HCT116 (cell line): ENCODE measurements around the gene ARNT2. TPM values are rescaled to one million over a fixed set of nuclear protein-coding genes. Genes with fewer than 3 reads are reported as not detected.

Experiments
- ATAC-seq: fragments of 200-7000 bp; cut with Tn5 transposase; 2 replicates; pipeline ENCODE4 v1.9.1; 2020; ENCODE audit warnings: mild to moderate bottlenecking, moderate library complexity
- BruUV-seq: library from RNA; stranded (reverse); fragments of 400-500 nt; replicated peaks from 2 replicates; lab custom pipeline; 2021; lab: Mats Ljungman, UMichigan
- CTCF ChIA-PET: fragments of 300-600 bp; sonication (Branson Sonifier 250); formaldehyde crosslinking; loops from one replicate; lab custom pipeline; 2021; ENCODE audit warnings: antibody characterized with exemption; lab: Charles Lee
- POLR2A ChIA-PET: fragments of 300-600, 350-600 bp; sonication (Branson Sonifier 250); formaldehyde crosslinking; loops from one replicate; lab custom pipeline; 2021; ENCODE audit warnings: antibody characterized with exemption; lab: Charles Lee
- RAD21 ChIA-PET, 2 experiments: fragments of 300-600 bp; sonication (Branson Sonifier 250); formaldehyde crosslinking; loops; one replicate each; lab custom pipeline; 2023; ENCODE audit warnings: low total read pairs in 2 of 2; ENCODE audit not compliant: uncharacterized antibody in 2 of 2, unreplicated experiment in 2 of 2, low non-redundant PET in 1 of 2; lab: Charles Lee
- DNase-seq: peaks from one replicate; pipeline ENCODE4 v3.0.0-alpha.2; 2010; ENCODE audit warnings: low read depth, low spot score
- H2AFZ ChIP-seq: fragments of 200-600 bp; shearing (Covaris generic), sonication (generic); 2 replicates; pipeline ENCODE4 v1.6.1; 2017; ENCODE audit warnings: low read depth, mixed run types, mixed read lengths, antibody characterized with exemption, low read length; ENCODE audit not compliant: poor library complexity, severe bottlenecking
- H3K27ac ChIP-seq: 2 replicates; pipeline ENCODE4 v1.5.1; 2012; ENCODE audit warnings: low read depth, low read length
- H3K27me3 ChIP-seq: fragments of 200-600 bp; sonication (generic); 2 replicates; pipeline ENCODE4 v1.6.1; 2016; ENCODE audit warnings: mixed run types, low read length, mixed read lengths; ENCODE audit not compliant: insufficient read depth
- H3K36me3 ChIP-seq, 2 experiments: fragments of 200-500 bp in 1 of 2; fragments of 200-600 bp in 1 of 2; sonication (Bioruptor generic) in 1 of 2; sonication (generic) in 1 of 2; 2 replicates each; pipeline versions ENCODE4 v1.5.1 to v1.6.1; 2014 to 2016; ENCODE audit warnings: low read length in 2 of 2, inconsistent platforms in 1 of 2, mixed read lengths in 1 of 2, mixed run types in 1 of 2; ENCODE audit not compliant: insufficient read depth in 2 of 2, control insufficient read depth in 1 of 2
- H3K4me1 ChIP-seq, 2 experiments: fragments of 200-600 bp in 1 of 2; sonication (generic) in 1 of 2; 2 replicates each; pipeline versions ENCODE4 v1.5.1 to v1.6.1; 2012 to 2017; ENCODE audit warnings: low read length in 2 of 2, inconsistent platforms in 1 of 2, mild to moderate bottlenecking in 1 of 2, mixed read lengths in 1 of 2, mixed run types in 1 of 2, moderate library complexity in 1 of 2; ENCODE audit not compliant: insufficient read depth in 2 of 2, control insufficient read depth in 1 of 2
- H3K4me2 ChIP-seq: fragments of 200-600 bp; sonication (generic); 2 replicates; pipeline ENCODE4 v1.6.1; 2017; ENCODE audit warnings: mixed run types, low read length, mixed read lengths
- H3K4me3 ChIP-seq, 2 experiments: fragments of 200-600 bp in 1 of 2; sonication (generic) in 1 of 2; replicated peaks in 1 of 2; 2 replicates each; pipeline ENCODE4 v1.5.1; 2011 to 2016; ENCODE audit warnings: low read length in 2 of 2, control low read depth in 1 of 2, low read depth in 1 of 2, mild to moderate bottlenecking in 1 of 2, mixed read lengths in 1 of 2, mixed run types in 1 of 2
- H3K79me2 ChIP-seq: fragments of 200-600 bp; sonication (generic); 2 replicates; pipeline ENCODE4 v1.6.1; 2017; ENCODE audit warnings: mild to moderate bottlenecking, mixed run types, low read length, moderate library complexity, mixed read lengths; ENCODE audit not compliant: insufficient read depth
- H3K9ac ChIP-seq: fragments of 200-600 bp; sonication (generic); 2 replicates; pipeline ENCODE4 v1.6.1; 2016; ENCODE audit warnings: low read length, mixed read lengths
- H3K9me2 ChIP-seq: fragments of 200-600 bp; sonication (generic), shearing (Covaris generic); 2 replicates; pipeline ENCODE4 v1.6.1; 2017; ENCODE audit warnings: mixed run types, mild to moderate bottlenecking, moderate library complexity; ENCODE audit not compliant: insufficient read depth
- H3K9me3 ChIP-seq, 2 experiments: fragments of 200-500 bp in 1 of 2; fragments of 200-600 bp in 1 of 2; sonication (Bioruptor generic) in 1 of 2; sonication (generic) in 1 of 2; 2 replicates each; pipeline ENCODE4 v1.6.1; 2014 to 2017; ENCODE audit warnings: low read length in 2 of 2, mixed read lengths in 2 of 2, inconsistent platforms in 1 of 2, low read depth in 1 of 2, mild to moderate bottlenecking in 1 of 2, mixed run types in 1 of 2, moderate library complexity in 1 of 2; ENCODE audit not compliant: control insufficient read depth in 1 of 2, insufficient read depth in 1 of 2
- H4K20me1 ChIP-seq: fragments of 200-600 bp; sonication (generic), shearing (Covaris generic); 2 replicates; pipeline ENCODE4 v1.6.1; 2017; ENCODE audit warnings: mixed run types, mild to moderate bottlenecking, moderate library complexity; ENCODE audit not compliant: insufficient read depth
- EGR1 ChIP-seq: IDR thresholded peaks from 2 replicates; pipeline ENCODE4 v1.6.1; 2012; ENCODE audit warnings: low read depth
- ELF1 ChIP-seq: IDR thresholded peaks from 2 replicates; pipeline ENCODE4 v1.6.1; 2012; ENCODE audit warnings: low read depth, borderline replicate concordance
- EZH2phosphoT487 ChIP-seq: fragments of 200-600 bp; IDR thresholded peaks from 2 replicates; pipeline ENCODE4 v1.6.1; 2018; ENCODE audit warnings: antibody characterized with exemption, borderline replicate concordance
- FOSL1 ChIP-seq: IDR thresholded peaks from 2 replicates; pipeline ENCODE4 v1.6.1; 2012; ENCODE audit warnings: low read depth
- JUND ChIP-seq: IDR thresholded peaks from 2 replicates; pipeline ENCODE4 v1.6.1; 2012
- POLR2A ChIP-seq: IDR thresholded peaks from 2 replicates; pipeline ENCODE4 v1.7.0; 2011; ENCODE audit warnings: borderline replicate concordance; ENCODE audit not compliant: insufficient read depth, insufficient read length; ENCODE audit errors: extremely low read depth
- POLR2AphosphoS5 ChIP-seq: IDR thresholded peaks from 2 replicates; pipeline ENCODE4 v1.6.1; 2011; ENCODE audit warnings: mild to moderate bottlenecking, low read depth, low read length, moderate library complexity
- RAD21 ChIP-seq: IDR thresholded peaks from 2 replicates; pipeline ENCODE4 v1.6.1; 2012; ENCODE audit warnings: low read depth, mild to moderate bottlenecking
- SIN3A ChIP-seq: IDR thresholded peaks from 2 replicates; pipeline ENCODE4 v1.6.1; 2012; ENCODE audit warnings: low read depth
- SP1 ChIP-seq: IDR thresholded peaks from 2 replicates; pipeline ENCODE4 v1.6.1; 2012; ENCODE audit warnings: low read depth
- SRF ChIP-seq: IDR thresholded peaks from 2 replicates; pipeline ENCODE4 v1.6.1; 2012; ENCODE audit warnings: low read depth
- TCF7L2 ChIP-seq: IDR thresholded peaks from 2 replicates; pipeline ENCODE4 v1.7.0; 2011; ENCODE audit warnings: borderline replicate concordance, inconsistent platforms; ENCODE audit not compliant: insufficient read depth, insufficient read length; ENCODE audit errors: extremely low read depth
- YY1 ChIP-seq: IDR thresholded peaks from 2 replicates; pipeline ENCODE4 v1.6.1; 2011; ENCODE audit warnings: low read length, low read depth, moderate library complexity, mild to moderate bottlenecking; ENCODE audit not compliant: insufficient replicate concordance; ENCODE audit errors: extremely low read depth
- ZFX ChIP-seq: fragments of 450-650 bp; IDR thresholded peaks from 2 replicates; pipeline ENCODE4 v1.6.1; 2017
- ZNF274 ChIP-seq: fragments of 200-500 bp; sonication (Bioruptor generic); IDR thresholded peaks from 2 replicates; pipeline ENCODE4 v1.6.1; 2014; ENCODE audit warnings: mild to moderate bottlenecking, low read depth, low read length, inconsistent platforms
- intact Hi-C: fragments of 100-400 bp; cut with micrococcal nuclease; formaldehyde crosslinking; loops from 2 replicates; pipeline ENCODE4 v1.10.0; 2022
- total RNA-seq: library from RNA; stranded (reverse); gene quantifications from one replicate; pipeline ENCODE4 v1.2.1, GENCODE V29; 2021; ENCODE audit not compliant: unreplicated experiment
- TF ChIP-seq, protein P1 (sequence below): IDR thresholded peaks from 2 replicates; pipeline ENCODE4 v1.6.1; 2012
- TF ChIP-seq, protein P2 (sequence below), 3 experiments: fragments of 200-600 bp in 1 of 3; sonication (generic) in 1 of 3; IDR thresholded peaks in 2 of 3; conservative IDR thresholded peaks in 1 of 3; 2 replicates each; pipeline ENCODE4 v1.5.1; 2012 to 2017; ENCODE audit warnings: low read depth in 2 of 3, low read length in 2 of 3, antibody characterized with exemption in 1 of 3, borderline replicate concordance in 1 of 3, control low read depth in 1 of 3, mild to moderate bottlenecking in 1 of 3, mixed read lengths in 1 of 3, mixed run types in 1 of 3, moderate library complexity in 1 of 3; ENCODE audit not compliant: insufficient read depth in 1 of 3
- TF ChIP-seq, protein P3 (sequence below): IDR thresholded peaks from 2 replicates; pipeline ENCODE4 v1.6.1; 2011; ENCODE audit warnings: mild to moderate bottlenecking, low read length, moderate library complexity; ENCODE audit not compliant: insufficient replicate concordance; ENCODE audit errors: extremely low read depth
- TF ChIP-seq, protein P4 (sequence below): IDR thresholded peaks from 2 replicates; pipeline ENCODE4 v1.6.1; 2012; ENCODE audit warnings: low read depth
- TF ChIP-seq, protein P5 (sequence below): IDR thresholded peaks from 2 replicates; pipeline ENCODE4 v1.6.1; 2012

The ARNT2 gene
- total RNA-seq, 1 experiment from 2014 or later: 3.0 TPM

DNA sequence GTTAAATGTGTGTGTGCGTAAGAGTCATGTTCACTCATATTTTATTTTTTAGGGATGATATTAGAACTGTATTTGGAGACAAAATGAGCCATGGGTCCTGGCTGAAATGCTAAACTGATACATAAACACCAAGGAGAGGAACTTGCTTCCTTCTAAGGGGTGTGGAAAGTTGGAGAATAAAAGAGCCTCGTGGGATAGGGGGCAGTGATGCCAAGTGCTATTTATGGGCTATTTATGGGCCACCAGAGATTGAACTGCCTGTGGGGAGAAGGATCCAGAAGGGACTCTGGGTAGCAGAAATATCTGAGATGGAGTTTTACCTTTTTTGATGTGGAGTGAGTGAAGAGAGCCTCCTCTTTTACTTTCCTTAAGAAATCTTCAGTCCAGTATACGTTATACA is 1.8 kb upstream of the ARNT2 start:
- no peak for DNase-seq
- H3K27me3 ChIP-seq: peaks cover 6% of the 10 kb centered on the region; the same call in 1 of the 2 replicates
- H4K20me1 ChIP-seq: no peaks in the 10 kb centered on the region
- ATAC-seq: no peak
- no peak overlapping the region for H2AFZ ChIP-seq
- ChIA-PET POLR2A (no interaction called here), RAD21 (no interaction called here), CTCF (no interaction called here)
- no peak overlapping the region for H3K27ac ChIP-seq
- H3K9ac ChIP-seq: no peak overlapping the region
- H3K79me2 ChIP-seq: no peaks in the 10 kb centered on the region
- no peaks in the 10 kb centered on the region for H3K36me3 ChIP-seq
- no peaks in the 10 kb centered on the region for H3K9me2 ChIP-seq
- TF ChIP-seq, protein P1, sequence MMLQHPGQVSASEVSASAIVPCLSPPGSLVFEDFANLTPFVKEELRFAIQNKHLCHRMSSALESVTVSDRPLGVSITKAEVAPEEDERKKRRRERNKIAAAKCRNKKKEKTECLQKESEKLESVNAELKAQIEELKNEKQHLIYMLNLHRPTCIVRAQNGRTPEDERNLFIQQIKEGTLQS: no peak
- TF ChIP-seq POLR2AphosphoS5: no peak
- TF ChIP-seq ELF1: no peak
- no peak for TF ChIP-seq YY1
- no peak for TF ChIP-seq POLR2A
- TF ChIP-seq RAD21: no peak
- TF ChIP-seq FOSL1: no peak
- TF ChIP-seq, protein P2, sequence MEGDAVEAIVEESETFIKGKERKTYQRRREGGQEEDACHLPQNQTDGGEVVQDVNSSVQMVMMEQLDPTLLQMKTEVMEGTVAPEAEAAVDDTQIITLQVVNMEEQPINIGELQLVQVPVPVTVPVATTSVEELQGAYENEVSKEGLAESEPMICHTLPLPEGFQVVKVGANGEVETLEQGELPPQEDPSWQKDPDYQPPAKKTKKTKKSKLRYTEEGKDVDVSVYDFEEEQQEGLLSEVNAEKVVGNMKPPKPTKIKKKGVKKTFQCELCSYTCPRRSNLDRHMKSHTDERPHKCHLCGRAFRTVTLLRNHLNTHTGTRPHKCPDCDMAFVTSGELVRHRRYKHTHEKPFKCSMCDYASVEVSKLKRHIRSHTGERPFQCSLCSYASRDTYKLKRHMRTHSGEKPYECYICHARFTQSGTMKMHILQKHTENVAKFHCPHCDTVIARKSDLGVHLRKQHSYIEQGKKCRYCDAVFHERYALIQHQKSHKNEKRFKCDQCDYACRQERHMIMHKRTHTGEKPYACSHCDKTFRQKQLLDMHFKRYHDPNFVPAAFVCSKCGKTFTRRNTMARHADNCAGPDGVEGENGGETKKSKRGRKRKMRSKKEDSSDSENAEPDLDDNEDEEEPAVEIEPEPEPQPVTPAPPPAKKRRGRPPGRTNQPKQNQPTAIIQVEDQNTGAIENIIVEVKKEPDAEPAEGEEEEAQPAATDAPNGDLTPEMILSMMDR (IDR thresholded peaks at IDR 0.05 in 2 of 3, conservative IDR thresholded peaks at IDR 0.05 in 1 of 3; ENCODE audit: borderline replicate concordance in 1 of 3, insufficient read depth in 1 of 3, low read depth in 2 of 3, low read length in 2 of 3): no peak
- TF ChIP-seq EGR1: no peak
- no peak for TF ChIP-seq ZFX
- TF ChIP-seq EZH2phosphoT487: no peak
- TF ChIP-seq, protein P3, sequence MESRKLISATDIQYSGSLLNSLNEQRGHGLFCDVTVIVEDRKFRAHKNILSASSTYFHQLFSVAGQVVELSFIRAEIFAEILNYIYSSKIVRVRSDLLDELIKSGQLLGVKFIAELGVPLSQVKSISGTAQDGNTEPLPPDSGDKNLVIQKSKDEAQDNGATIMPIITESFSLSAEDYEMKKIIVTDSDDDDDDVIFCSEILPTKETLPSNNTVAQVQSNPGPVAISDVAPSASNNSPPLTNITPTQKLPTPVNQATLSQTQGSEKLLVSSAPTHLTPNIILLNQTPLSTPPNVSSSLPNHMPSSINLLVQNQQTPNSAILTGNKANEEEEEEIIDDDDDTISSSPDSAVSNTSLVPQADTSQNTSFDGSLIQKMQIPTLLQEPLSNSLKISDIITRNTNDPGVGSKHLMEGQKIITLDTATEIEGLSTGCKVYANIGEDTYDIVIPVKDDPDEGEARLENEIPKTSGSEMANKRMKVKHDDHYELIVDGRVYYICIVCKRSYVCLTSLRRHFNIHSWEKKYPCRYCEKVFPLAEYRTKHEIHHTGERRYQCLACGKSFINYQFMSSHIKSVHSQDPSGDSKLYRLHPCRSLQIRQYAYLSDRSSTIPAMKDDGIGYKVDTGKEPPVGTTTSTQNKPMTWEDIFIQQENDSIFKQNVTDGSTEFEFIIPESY: no peak
- no peak for TF ChIP-seq SIN3A
- no peak for TF ChIP-seq SRF
- TF ChIP-seq TCF7L2: no peak
- TF ChIP-seq JUND: no peak
- TF ChIP-seq ZNF274: no peak
- TF ChIP-seq, protein P4, sequence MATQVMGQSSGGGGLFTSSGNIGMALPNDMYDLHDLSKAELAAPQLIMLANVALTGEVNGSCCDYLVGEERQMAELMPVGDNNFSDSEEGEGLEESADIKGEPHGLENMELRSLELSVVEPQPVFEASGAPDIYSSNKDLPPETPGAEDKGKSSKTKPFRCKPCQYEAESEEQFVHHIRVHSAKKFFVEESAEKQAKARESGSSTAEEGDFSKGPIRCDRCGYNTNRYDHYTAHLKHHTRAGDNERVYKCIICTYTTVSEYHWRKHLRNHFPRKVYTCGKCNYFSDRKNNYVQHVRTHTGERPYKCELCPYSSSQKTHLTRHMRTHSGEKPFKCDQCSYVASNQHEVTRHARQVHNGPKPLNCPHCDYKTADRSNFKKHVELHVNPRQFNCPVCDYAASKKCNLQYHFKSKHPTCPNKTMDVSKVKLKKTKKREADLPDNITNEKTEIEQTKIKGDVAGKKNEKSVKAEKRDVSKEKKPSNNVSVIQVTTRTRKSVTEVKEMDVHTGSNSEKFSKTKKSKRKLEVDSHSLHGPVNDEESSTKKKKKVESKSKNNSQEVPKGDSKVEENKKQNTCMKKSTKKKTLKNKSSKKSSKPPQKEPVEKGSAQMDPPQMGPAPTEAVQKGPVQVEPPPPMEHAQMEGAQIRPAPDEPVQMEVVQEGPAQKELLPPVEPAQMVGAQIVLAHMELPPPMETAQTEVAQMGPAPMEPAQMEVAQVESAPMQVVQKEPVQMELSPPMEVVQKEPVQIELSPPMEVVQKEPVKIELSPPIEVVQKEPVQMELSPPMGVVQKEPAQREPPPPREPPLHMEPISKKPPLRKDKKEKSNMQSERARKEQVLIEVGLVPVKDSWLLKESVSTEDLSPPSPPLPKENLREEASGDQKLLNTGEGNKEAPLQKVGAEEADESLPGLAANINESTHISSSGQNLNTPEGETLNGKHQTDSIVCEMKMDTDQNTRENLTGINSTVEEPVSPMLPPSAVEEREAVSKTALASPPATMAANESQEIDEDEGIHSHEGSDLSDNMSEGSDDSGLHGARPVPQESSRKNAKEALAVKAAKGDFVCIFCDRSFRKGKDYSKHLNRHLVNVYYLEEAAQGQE: no peak
- TF ChIP-seq SP1: no peak
- TF ChIP-seq, protein P5, sequence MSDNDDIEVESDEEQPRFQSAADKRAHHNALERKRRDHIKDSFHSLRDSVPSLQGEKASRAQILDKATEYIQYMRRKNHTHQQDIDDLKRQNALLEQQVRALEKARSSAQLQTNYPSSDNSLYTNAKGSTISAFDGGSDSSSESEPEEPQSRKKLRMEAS: no peak
- BruUV-seq: no TSS peak
- no peak overlapping the region for H3K4me3 ChIP-seq
- no peak overlapping the region for H3K4me2 ChIP-seq
- H3K4me1 ChIP-seq: peaks cover 0 to 5% of the 10 kb centered on the region in 2 experiments; a peak in 1 of 4 replicates
- intact Hi-C loops: no loop called here
- no peaks in the 10 kb centered on the region for H3K9me3 ChIP-seq
